NCI-H146 treated with DMSO at 0.1 percent for 48 hours (cell line): ENCODE measurements around the gene PRMT7.
"Not testable (repeated sequence)": the region's sequence is repeated elsewhere in the genome, so short reads cannot be mapped to it uniquely, and the experiment has no call there.

Experiments used
- DNase-seq: peaks from one replicate; lab custom pipeline; 2025; ENCODE audit not compliant: unreplicated experiment; lab: John Stamatoyannopoulos, UW

The PRMT7 gene

DNA sequence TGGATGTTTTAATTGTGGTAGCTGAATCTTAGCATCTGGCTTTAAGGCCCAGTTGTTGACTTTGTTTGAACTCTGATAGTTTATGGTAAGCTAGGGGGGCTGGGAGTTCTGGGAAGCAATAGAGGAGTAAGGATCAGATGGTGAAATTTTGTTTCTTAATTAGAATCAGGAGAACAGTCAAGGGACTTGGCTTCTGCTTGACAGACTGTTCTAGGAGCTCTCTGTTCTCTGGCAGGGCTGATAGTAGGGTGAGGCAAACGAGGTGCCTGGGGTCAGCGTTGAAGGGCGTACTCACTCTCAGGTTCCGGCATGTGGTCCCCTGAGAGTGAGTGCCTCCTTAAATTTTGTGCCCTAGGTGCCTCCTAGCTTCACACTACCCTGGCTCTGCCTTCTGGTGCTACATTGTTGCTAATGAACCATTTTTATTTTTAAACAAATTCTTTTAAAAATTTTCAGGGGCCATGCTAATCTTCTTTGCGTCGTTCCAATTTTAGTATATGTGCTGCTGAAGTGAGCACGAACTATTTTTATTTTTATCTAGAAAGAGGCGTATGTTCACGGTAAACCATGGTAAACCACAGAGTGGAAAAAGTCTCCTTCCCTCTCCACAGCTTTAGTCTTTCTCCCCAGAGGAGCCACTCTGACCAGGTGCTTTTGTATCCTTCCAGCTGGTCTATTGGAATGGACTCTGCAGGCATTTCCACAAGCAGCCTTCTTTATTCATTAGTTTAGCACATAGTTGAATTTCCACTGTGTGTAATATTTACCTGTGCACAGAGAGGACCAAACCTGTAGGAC lies 26.8 kb upstream of the PRMT7 start:
- DNase-seq = no peak

DNA sequence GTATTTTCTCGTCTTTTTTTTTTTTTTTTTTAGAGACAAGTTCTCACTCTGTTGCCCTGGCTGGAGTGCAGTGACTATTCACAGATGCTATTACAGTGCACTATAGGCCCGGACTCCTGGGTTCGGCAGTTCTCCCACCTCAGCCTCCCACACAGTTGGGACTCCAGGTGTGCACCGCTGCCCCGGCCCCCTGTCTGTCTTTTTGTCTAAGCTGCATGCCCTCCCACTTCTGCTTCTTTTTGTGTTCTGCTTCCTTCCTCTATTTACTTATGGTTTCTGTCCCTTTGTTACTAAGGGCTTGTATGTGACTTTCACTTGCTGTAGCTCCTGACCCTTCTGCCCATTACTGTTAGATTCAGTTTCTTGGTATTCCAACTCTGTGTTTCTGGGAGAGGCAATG lies 26.0 kb upstream of the PRMT7 start:
- no peak for DNase-seq

DNA sequence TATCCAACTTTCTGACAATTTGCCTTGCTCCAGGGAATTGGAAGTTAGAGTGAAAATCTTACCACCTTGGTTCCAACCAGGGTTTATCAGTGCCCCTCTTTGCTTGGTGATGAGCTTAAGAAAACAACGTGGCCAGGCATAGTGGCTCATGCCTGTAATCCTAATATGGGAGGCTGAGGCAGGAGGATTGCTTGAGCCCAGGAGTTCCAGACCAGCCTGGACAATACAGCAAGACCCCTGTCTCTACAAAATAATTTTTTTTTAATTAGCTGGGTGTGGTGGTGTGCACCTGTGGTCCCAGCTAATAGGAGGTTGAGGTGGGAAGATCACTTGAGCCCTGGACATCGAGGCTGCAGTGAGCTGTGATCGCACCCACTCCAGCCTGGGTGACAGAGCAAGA lies 25.1 kb upstream of the PRMT7 start:
- no peak for DNase-seq

DNA sequence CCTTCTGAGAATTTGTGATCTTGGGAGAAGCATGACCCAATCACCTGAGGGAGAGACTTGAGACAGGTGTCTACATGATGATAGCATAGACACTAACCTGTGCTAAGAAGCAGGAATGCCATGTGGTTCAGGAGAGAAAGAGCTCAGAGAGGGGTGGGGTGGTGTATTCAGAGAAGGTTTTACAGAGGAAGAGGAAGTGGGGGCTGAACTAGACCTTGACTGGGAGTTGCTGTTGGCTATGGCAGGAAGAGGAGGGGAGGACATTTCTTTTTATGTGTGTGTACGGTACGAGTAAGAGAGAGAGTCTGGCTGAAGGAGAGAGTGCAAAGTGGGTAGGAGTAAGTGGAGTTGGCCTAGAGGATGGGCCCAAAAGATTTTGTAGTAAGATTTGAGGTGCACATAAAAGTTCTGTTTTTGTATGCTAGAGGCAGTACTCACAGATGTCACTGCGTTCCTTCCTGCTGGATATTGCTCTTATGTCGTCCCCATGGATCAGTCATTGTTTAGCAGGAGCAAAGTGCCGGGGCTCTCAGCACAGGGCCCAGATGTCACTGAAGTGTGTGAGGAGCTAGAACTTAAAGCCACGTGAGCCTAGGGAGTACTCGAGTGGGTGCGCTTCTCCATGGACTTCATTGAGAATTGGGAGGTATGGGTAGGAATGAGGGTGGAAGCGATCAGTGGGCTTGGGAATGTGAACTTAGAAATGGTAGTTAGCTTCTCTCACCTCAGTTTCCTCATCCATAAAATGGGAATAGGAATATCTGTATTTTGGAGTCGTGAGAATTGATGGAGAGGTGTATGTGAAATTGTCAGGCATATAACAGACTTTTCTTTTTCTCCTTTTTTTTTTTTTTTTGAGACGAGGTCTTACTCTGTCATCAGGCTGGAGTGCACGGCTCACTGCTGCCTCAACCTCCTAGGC lies 24.4 kb upstream of the PRMT7 start:
- DNase-seq = no peak

DNA sequence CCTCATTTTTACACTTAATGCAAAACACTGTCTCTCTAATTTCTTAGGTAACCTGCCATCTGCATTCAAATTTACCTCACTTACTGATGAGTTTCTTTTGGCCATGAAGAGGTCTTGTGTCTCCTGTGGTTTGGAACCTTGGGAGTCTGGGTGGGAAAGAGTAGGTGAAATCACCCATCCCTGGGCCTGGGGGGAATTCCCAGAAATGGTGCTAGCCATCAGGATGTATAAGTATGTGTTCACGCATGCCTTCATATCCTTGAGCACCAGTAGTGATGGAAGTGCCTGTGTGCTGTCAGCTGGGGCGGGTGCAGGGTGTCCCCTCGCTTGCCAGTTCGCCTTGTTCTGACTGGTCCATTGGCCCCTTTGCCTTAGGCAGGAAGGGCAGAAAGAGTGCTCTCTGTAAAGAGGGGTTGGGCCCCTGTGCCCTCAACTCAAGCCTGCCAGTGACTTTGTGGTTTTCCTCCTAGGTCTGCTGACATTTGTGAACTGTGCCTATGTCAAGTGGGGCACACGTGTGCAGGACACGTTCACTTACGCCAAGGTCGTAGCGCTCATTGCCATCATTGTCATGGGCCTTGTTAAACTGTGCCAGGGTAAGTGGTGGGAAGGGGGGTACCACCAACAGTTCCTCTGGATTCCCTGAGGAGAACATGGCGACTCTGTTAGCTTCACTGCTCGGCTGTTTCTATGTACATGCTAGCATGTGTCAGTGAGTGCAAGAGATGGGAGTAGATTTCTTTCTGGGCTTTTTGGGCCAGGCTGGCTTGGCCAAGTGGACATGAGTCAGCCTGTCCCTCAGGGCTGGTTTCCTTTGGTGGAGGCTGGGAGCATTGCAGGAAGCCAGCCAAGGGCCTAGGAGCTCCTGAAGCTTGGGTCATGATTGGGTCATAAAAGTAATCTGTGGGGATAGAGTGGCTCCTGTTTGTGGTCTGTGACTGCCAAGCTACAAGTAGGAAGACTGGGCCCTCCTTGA lies 23.3 kb upstream of the PRMT7 start:
- no peak for DNase-seq

DNA sequence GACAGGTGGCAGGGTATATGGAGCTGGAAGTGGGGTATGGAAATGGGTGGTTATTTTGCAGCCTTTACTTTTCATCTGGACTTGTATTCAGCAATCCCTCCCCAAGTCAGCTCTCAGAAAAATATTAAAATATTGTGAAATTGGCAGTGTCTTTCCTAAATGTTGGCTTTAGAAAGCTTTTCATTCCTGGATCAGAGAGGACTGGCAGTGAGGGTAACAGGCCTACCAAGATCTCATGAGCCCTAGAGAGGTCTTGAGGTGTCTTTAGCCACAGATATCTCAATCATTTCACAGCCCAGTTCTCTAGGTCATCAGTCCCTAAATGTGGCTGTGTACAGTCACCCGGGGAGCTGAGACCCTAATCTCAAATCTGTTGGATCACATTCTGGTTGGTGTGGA lies 22.6 kb upstream of the PRMT7 start:
- no peak for DNase-seq

DNA sequence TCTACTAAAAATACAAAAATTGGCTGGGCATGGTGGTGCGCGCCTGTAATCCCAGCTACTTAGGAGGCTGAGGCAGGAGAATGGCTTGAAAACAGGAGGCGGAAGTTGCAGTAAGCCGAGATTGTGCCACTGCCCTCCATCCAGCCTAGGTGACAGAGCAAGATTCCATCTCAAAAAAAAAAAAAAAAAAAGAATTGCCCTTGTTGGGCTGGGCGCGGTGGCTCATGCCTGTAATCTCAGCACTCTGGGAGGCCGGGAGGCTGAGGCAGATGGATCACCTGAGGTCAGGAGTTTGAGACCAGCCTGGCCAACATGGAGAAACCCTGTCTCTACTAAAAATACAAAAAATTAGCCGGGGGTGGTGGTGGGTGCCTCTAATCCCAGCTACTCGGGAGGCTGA lies 22.0 kb upstream of the PRMT7 start:
- not testable (repeated sequence) for DNase-seq

DNA sequence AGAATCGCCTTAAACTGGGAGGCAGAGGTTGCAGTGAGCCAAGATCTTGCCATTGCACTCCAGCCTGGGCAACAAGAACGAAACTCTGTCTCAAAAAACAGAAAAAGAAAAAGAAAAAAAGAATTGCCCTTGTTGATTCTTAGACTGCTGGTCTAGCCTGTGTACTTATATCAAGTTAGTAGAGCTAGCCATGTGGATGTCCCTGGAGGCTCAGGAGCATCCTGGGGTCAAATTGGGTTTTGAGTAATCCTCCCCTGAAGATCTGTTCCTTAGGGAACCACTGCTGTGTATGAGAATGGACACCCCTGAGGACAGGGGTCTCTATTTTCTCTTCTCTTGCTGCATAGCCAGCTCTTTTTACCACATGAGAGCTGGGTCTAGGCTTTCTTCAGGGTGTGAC lies 21.6 kb upstream of the PRMT7 start:
- no peak for DNase-seq

DNA sequence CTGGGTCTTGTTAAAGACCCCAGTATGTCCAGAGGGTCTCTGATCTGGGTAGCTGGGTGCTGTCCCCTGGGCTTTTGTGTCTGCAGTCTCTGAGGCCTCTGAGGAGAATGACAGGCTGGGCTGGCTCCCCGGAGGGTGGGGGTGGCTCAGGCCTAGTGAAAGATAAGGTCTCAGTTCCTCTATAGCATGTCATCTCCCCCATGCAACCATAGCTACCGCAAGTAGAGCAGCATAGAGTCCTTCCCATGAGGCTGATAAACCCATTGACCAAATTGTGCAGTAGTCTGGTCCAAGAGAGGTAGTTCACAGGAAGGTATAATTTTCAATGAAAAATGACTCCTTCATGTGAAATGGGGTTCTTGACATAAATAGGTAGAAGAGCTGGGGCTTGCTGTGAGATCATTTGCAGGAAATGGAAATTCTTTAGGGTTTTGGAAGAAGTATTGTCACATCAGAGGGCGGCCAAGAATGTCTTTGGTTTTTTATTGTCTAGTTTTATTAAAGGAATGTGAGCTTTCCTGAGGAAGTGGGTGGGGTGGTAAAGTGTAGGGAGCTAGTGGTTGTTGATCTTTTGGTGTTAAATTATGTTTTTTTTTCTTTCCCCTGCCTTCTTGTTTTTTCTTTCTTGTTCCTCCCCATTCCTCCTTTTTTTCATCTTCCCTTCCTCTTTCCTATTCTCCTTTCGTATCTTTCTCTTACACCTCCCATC lies 21.0 kb upstream of the PRMT7 start:
- no peak for DNase-seq

DNA sequence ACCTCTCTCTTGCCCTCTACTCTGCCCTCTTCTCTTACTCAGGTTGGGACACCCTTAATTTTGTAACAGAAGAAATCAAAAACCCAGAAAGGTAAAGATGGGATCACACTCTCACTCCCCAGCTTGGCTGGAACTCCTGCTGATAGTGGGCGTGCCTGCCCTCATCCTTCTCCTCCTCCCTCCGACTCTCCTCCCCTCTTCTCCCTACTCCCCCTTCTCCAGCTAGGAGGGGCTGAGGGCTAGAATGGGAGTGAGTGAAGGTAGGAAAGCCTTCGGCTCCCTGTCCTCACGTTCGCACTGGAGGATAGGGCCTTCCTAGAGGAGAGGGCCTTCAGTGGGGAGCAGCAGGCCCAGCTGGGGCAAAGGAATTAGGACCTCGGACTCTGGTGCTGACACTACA lies 20.4 kb upstream of the PRMT7 start:
- DNase-seq = no peak

DNA sequence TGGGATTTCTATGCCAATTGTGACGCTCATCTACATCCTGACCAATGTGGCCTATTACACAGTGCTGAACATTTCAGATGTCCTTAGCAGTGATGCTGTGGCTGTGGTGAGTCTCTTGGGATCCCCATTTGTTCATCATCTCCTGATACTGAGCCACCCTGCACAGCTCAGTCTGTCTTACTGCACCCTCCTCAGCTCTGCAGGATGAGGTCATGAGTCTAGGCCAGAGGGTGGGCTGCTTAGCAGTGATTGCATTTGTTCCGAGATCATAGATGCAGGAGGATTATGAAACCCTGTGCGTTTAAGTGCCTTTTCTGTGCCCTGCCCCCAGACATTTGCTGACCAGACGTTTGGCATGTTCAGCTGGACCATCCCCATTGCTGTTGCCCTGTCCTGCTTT lies 19.6 kb upstream of the PRMT7 start:
- DNase-seq = no peak

DNA sequence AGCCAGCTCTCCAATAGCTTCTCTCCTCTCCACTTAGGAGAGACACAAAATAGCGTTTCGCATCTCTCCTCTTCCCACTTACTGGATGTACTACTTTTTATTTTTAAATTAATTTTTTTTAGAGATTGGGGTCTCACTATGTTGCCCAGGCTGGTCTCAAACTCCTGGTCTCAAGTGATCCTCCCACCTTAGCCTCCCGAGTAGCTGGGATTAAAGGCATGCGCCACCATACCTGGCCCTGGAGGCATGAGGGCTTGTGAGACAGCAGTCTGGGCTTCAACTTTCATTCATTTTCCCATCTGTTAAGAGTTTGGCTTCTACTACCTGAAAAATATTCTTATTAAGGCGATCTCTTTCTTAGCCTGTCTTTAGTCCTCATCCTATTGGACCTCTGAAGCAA lies 18.4 kb upstream of the PRMT7 start:
- DNase-seq = no peak

DNA sequence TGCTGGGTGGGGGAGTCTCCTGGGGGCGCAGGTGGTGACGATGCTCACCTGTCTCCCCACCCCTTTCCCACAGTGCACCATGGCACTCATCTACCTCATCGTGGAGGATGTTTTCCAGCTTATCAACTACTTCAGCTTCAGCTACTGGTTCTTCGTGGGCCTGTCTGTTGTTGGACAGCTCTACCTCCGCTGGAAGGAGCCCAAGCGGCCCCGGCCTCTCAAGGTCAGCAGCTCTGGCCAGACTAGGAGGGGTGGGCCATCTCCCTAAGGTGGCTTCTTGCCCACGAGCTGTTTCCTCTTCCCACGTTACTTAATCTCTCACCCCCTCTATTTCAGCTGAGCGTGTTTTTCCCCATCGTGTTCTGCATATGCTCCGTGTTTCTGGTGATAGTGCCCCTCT lies 14.5 kb upstream of the PRMT7 start:
- no peak for DNase-seq

DNA sequence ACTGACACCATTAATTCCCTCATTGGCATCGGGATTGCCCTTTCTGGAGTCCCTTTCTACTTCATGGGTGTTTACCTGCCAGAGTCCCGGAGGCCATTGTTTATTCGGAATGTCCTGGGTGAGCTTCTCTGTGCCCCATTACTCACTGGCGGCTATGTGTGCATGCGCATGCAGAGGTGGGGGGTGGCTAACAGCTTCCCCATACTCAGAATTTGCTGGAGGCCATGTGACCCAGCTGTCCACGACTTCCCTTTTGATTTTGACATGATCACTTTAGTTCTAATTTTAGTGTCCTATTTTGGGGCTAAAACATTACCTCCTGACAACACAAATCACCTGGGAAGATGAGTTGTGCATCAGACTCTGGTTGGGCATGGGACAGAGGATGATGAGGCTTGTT lies 14.1 kb upstream of the PRMT7 start:
- DNase-seq = no peak

DNA sequence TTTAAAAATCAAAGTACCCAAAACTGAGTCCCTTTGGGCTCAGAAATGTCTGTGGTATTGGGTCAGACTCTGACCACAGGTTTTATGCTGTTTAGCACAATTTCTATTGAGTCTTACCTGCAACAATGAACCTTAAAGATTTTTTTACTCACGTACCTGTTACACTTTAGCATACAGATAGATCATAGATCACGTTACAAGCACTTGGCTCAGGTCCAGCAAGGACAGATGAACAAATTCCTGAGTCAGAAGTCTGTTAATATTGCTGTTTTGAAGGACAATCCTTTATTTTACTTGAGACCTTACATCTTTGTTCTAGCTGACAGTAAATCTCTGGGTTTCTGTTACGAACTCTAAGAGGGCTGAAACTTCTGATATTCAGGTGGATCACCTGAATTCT lies 12.9 kb upstream of the PRMT7 start:
- DNase-seq = no peak

DNA sequence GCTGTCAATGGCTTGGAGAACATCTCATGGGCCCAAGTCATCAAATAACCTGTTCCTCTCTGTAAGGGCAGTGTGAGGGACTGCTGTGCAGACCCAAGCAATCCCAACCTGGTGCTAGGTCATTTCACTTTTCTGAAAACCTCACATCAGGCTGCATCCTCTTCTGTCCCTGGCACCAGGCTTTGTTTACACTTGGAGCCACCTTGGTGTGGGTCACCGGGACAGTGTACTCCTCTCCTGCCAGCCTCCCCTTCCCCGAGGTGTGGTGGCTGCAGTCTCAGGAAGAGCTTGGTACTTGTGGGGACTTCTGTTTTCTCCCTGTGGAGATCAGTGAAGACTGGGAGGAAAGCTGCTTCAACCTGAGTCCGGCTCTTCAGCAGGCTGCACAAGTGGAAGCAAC lies 12.5 kb upstream of the PRMT7 start:
- no peak for DNase-seq

DNA sequence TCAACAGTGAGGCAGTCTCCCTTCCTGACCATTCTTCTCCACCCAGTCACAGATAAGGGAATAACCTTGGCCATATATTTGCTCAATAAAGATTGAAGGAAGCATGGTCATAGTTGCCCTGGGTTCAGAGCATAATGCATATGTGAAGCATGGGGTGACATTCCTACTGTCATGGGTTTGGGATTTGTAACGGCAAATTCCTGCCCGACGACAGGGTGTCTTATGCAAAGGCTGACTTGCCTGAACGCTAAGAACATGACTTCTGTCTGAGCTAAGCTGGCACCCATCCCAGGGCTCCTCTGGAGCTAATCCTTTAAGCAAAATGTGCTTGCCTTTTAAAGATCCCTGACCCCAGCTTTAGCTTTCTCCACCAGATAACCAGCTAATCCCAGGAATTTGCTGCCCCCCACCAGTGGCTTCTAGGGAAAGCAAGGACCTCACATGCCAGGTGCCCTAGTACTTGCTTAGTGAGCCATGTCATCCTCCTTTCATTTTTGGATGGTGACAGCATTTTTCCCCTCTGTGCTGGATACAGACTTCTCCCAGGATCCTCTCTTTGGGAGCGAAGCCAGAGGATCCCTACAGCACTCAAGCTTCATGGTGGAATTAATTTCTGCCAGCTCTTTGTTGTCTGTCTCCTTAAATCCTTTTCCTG lies 11.8 kb upstream of the PRMT7 start:
- DNase-seq = no peak

DNA sequence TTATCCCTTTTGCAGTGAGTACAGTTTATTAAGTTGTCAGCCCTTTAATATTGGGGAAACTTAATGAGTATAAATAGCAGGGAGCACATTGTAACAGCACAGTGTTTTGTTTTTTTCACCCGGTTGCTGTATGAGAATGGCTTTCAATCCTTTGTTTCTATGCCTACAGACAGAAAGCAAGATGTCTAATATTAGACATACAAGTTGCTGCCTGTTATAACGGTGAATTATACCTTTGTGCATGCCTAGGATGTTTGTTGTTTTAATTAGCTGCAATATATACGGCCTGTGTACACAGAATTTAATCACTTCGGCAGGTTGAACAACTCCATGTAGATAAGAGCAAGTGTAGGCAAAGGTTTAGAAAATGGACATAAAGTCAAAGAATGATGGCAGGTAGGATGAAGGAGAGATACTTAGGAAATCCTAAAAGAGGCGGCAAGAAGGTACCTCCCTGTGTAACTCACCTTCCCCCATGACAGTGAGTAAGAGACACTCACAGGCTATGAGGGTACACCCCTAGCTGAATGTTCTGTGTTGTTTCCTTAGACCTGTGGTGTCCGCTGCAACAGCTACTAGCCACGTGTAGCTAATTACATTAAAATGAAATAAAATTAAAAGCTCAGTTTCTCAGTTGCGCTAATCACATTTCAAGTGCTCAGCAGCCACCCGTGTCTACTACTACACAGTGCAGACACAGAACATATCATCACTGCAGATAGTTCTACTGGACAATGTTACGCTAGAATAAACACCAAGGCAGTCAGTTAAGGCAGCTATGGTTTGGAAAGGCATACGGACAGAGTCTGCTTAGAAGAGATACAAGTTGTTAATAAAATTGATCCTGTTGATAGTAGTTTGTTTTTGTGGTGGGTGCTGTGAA lies 11.0 kb upstream of the PRMT7 start:
- no peak for DNase-seq
